Measurements from ENCODE around the gene GXYLT2. TPM values are rescaled to one million over a fixed set of nuclear protein-coding genes. Genes with fewer than 3 reads are reported as not detected.

Gene GXYLT2
- total RNA-seq, 2 experiments from 2014 or later, result 0.08 TPM; not detected in 1

DNA sequence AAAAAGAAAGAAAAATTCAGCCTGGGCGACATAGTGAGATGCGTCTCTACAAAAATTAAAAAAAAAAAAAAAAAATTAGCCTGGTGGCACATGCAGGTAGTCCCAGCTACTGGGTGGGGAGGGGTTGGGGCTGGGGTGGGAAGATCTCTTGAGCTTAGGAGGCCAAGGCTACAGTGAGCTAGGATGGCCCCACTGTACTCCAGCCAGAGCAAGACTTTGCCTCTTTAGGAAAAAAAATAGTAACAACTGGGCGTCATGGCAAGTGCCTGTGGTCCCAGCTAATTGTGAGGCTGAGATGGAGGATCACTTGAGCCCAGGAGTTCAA is 84.8 kb downstream of the GXYLT2 start:
- ATAC-seq (ENCODE audit: poor library complexity) (no peak), DNase-seq (no peak)
- POLR2A ChIA-PET, result no interaction called here
- H3K36me3 Mint-ChIP-seq (ENCODE audit: low read depth), result no peaks in the 10 kb centered on the region
- CTCF ChIA-PET, result no interaction called here
- Histone ChIP-seq H3K27me3 (ENCODE audit: control insufficient read depth in 1 of 2, insufficient read depth in 2 of 2, low read length in 2 of 2) (no peaks in the 10 kb centered on the region), H3K9me3 (ENCODE audit: control insufficient read depth in 1 of 2, insufficient read depth in 1 of 2, low read length in 2 of 2) (no peaks in the 10 kb centered on the region), H3K4me1 (ENCODE audit: insufficient read depth, low read length) (no peaks in the 10 kb centered on the region), H3K36me3 (ENCODE audit: insufficient read depth, low read length) (no peaks in the 10 kb centered on the region), H3K4me3 (ENCODE audit: low read length) (no peak overlapping the region), H3K27ac (ENCODE audit: low read depth in 1 of 2, low read length in 2 of 2) (no peak overlapping the region)
- no peaks in the 10 kb centered on the region for H3K9me3 Mint-ChIP-seq
- H3K27me3 Mint-ChIP-seq, result no peaks in the 10 kb centered on the region
- peaks cover 4% of the 10 kb centered on the region for H3K4me1 Mint-ChIP-seq (ENCODE audit: low read depth)
- TF ChIP-seq, protein P1, sequence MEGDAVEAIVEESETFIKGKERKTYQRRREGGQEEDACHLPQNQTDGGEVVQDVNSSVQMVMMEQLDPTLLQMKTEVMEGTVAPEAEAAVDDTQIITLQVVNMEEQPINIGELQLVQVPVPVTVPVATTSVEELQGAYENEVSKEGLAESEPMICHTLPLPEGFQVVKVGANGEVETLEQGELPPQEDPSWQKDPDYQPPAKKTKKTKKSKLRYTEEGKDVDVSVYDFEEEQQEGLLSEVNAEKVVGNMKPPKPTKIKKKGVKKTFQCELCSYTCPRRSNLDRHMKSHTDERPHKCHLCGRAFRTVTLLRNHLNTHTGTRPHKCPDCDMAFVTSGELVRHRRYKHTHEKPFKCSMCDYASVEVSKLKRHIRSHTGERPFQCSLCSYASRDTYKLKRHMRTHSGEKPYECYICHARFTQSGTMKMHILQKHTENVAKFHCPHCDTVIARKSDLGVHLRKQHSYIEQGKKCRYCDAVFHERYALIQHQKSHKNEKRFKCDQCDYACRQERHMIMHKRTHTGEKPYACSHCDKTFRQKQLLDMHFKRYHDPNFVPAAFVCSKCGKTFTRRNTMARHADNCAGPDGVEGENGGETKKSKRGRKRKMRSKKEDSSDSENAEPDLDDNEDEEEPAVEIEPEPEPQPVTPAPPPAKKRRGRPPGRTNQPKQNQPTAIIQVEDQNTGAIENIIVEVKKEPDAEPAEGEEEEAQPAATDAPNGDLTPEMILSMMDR (IDR thresholded peaks at IDR 0.05), result no peak
- no peak overlapping the region for H3K27ac Mint-ChIP-seq
- no peak overlapping the region for H3K4me3 Mint-ChIP-seq
- intact Hi-C loops (cut with DNase I, micrococcal nuclease), result no loop called here

DNA sequence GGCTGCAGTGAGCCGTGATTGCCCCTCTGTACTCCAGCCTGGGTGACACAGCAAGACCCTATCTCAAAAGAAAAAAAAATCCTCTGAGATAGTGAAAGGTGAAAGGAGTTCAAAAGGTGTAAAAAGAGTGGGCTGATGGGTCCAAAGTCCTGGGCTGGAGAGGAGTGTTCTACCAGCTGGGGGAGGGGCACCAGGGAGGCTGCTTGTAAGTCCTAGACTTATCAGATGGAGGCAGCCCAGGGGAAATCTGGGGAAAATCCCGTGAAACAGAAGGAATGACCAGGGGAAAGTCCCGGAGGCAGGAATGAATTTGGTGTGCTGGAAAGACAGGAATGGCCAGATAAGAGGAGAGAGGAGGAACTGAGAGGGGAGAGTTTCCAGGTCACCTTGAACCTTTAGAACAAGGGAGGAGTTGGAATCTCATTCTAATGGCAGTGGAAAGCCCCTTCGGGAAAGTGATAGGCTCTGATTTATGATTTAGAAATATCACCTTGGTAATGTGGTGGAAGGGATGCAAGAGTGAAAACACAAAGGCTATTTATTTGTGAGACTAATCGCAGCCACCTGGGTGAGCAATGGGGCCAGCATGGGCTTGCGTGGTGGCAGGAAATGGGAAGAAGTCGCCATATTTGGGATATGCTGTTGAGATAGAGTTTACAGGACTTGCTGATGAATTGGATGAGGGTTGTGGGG is 85.3 kb downstream of the GXYLT2 start:
- POLR2A ChIA-PET, result no interaction called here
- H3K36me3 Mint-ChIP-seq (ENCODE audit: low read depth), result no peaks in the 10 kb centered on the region
- H3K27me3 Mint-ChIP-seq, result no peaks in the 10 kb centered on the region
- Histone ChIP-seq H3K4me3 (ENCODE audit: low read length) (no peak overlapping the region), H3K36me3 (ENCODE audit: insufficient read depth, low read length) (no peaks in the 10 kb centered on the region), H3K4me1 (ENCODE audit: insufficient read depth, low read length) (no peaks in the 10 kb centered on the region), H3K27ac (ENCODE audit: low read depth in 1 of 2, low read length in 2 of 2) (no peak overlapping the region), H3K9me3 (ENCODE audit: control insufficient read depth in 1 of 2, insufficient read depth in 1 of 2, low read length in 2 of 2) (no peaks in the 10 kb centered on the region), H3K27me3 (ENCODE audit: control insufficient read depth in 1 of 2, insufficient read depth in 2 of 2, low read length in 2 of 2) (no peaks in the 10 kb centered on the region)
- peaks cover 4% of the 10 kb centered on the region for H3K4me1 Mint-ChIP-seq (ENCODE audit: low read depth)
- no peak overlapping the region for H3K27ac Mint-ChIP-seq
- no peaks in the 10 kb centered on the region for H3K9me3 Mint-ChIP-seq
- TF ChIP-seq, protein P1 (IDR thresholded peaks at IDR 0.05), result no peak
- DNase-seq (no peak), ATAC-seq (ENCODE audit: poor library complexity) (no peak)
- CTCF ChIA-PET, result no interaction called here
- no peak overlapping the region for H3K4me3 Mint-ChIP-seq
- intact Hi-C loops (cut with DNase I, micrococcal nuclease), result no loop called here

DNA sequence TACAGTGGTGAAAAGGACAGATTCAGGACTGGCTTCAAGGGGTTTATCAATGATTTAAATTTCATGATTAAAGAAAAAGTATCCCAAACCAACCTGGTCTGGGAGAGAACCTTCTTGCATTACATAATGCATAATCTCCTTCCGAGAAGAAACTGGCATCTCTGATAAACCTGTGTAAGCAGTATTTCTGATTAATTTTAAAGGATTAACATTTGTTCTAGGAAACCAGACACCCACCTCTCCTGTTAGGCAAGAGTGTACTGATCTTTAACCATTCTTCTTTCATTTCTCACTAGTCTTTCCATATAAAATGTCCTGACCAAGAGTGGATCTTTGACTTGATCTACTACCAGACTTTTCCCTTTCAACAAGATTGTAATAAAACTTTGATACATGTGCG is 85.9 kb downstream of the GXYLT2 start:
- H3K4me3 Mint-ChIP-seq, result no peak overlapping the region
- no peaks in the 10 kb centered on the region for H3K36me3 Mint-ChIP-seq (ENCODE audit: low read depth)
- no peaks in the 10 kb centered on the region for H3K27me3 ChIP-seq (ENCODE audit: control insufficient read depth in 1 of 2, insufficient read depth in 2 of 2, low read length in 2 of 2)
- TF ChIP-seq, protein P1 (IDR thresholded peaks at IDR 0.05), result no peak
- peaks cover 4% of the 10 kb centered on the region for H3K4me1 Mint-ChIP-seq (ENCODE audit: low read depth)
- no peak overlapping the region for H3K4me3 ChIP-seq (ENCODE audit: low read length)
- POLR2A ChIA-PET, result no interaction called here
- intact Hi-C loops (cut with DNase I, micrococcal nuclease), result no loop called here
- DNase-seq (no peak), ATAC-seq (ENCODE audit: poor library complexity) (no peak)
- H3K27me3 Mint-ChIP-seq, result no peaks in the 10 kb centered on the region
- CTCF ChIA-PET, result no interaction called here
- no peaks in the 10 kb centered on the region for H3K9me3 ChIP-seq (ENCODE audit: control insufficient read depth in 1 of 2, insufficient read depth in 1 of 2, low read length in 2 of 2)
- H3K9me3 Mint-ChIP-seq, result no peaks in the 10 kb centered on the region
- no peak overlapping the region for H3K27ac ChIP-seq (ENCODE audit: low read depth in 1 of 2, low read length in 2 of 2)
- no peak overlapping the region for H3K27ac Mint-ChIP-seq
- H3K36me3 ChIP-seq (ENCODE audit: insufficient read depth, low read length), result no peaks in the 10 kb centered on the region
- no peaks in the 10 kb centered on the region for H3K4me1 ChIP-seq (ENCODE audit: insufficient read depth, low read length)
